Upper lobe of right lung (tissue), 1 donor: ENCODE measurements around the gene KRT27. TPM values are rescaled to one million over a fixed set of nuclear protein-coding genes. Genes with fewer than 3 reads are reported as not detected.

Experiments
- ATAC-seq: fragments of 200-7000 bp; cut with Tn5 transposase; one replicate; pipeline ENCODE4 v1.9.1; 2020; ENCODE audit warnings: mild to moderate bottlenecking, moderate library complexity
- DNase-seq: peaks from one replicate; pipeline ENCODE4 v3.0.0-alpha.2; 2020
- H3K27ac ChIP-seq: fragments of 200-600 bp; one replicate; pipeline ENCODE4 v1.8.0; 2022
- H3K27me3 ChIP-seq: fragments of 200-600 bp; one replicate; pipeline ENCODE4 v1.8.0; 2022; ENCODE audit warnings: mild to moderate bottlenecking
- H3K36me3 ChIP-seq: fragments of 200-600 bp; one replicate; pipeline ENCODE4 v1.8.0; 2022
- H3K4me1 ChIP-seq: fragments of 200-600 bp; one replicate; pipeline ENCODE4 v1.8.0; 2022
- H3K4me3 ChIP-seq: fragments of 200-600 bp; one replicate; pipeline ENCODE4 v1.8.0; 2022; ENCODE audit warnings: mild to moderate bottlenecking
- H3K9me3 ChIP-seq: fragments of 200-600 bp; one replicate; pipeline ENCODE4 v1.8.0; 2022
- intact Hi-C: fragments of 100-400 bp; cut with DNase I; formaldehyde crosslinking; loops from one replicate; pipeline ENCODE4 v1.11.0; 2022
- total RNA-seq: library from RNA; stranded (reverse); fragmentation: NEBNext Ultra II Directional; extraction: Animal tissue kit (Norgen Biotek cat#: 25700); gene quantifications from one replicate; pipeline ENCODE4 v1.2.1, GENCODE V29; 2021
- TF ChIP-seq, protein P1 (sequence below): fragments of 200-600 bp; IDR thresholded peaks from one replicate; pipeline ENCODE4 v1.8.0; 2022; ENCODE audit warnings: antibody characterized with exemption
- donor health status: DM: no; HTN: yes; CAD: no; lungs with severe emphysema.

The KRT27 gene
- total RNA-seq, 1 donor from 2014 or later = 0.55 TPM

DNA sequence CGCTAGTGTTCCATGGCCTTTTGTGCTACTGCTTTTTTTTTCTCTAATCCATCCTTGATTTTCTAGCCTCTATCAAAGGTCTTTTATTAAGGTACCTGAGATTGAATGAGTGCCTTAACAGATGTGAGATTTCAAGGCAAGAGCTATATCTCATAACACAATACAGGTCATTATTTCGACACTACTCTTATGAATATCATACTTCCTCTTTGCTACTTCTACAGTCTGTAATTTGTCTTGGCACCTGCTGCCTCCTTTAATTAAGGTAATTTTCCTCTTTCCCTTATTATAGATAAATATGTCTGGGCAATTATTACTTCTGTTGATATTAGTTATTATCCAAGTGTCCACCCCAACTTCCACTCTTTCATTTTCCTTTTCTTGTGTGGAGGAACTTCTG lies 12.1 kb upstream of the KRT27 start:
- Histone ChIP-seq H3K27me3 (peaks cover 19% of the 10 kb centered on the region), H3K4me3 (no peak overlapping the region), H3K9me3 (no peaks in the 10 kb centered on the region), H3K27ac (no peak overlapping the region), H3K36me3 (no peaks in the 10 kb centered on the region), H3K4me1 (no peaks in the 10 kb centered on the region)
- TF ChIP-seq, protein P1, sequence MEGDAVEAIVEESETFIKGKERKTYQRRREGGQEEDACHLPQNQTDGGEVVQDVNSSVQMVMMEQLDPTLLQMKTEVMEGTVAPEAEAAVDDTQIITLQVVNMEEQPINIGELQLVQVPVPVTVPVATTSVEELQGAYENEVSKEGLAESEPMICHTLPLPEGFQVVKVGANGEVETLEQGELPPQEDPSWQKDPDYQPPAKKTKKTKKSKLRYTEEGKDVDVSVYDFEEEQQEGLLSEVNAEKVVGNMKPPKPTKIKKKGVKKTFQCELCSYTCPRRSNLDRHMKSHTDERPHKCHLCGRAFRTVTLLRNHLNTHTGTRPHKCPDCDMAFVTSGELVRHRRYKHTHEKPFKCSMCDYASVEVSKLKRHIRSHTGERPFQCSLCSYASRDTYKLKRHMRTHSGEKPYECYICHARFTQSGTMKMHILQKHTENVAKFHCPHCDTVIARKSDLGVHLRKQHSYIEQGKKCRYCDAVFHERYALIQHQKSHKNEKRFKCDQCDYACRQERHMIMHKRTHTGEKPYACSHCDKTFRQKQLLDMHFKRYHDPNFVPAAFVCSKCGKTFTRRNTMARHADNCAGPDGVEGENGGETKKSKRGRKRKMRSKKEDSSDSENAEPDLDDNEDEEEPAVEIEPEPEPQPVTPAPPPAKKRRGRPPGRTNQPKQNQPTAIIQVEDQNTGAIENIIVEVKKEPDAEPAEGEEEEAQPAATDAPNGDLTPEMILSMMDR = no peak
- ATAC-seq = no peak
- intact Hi-C loops = no loop called here
- DNase-seq = no peak

DNA sequence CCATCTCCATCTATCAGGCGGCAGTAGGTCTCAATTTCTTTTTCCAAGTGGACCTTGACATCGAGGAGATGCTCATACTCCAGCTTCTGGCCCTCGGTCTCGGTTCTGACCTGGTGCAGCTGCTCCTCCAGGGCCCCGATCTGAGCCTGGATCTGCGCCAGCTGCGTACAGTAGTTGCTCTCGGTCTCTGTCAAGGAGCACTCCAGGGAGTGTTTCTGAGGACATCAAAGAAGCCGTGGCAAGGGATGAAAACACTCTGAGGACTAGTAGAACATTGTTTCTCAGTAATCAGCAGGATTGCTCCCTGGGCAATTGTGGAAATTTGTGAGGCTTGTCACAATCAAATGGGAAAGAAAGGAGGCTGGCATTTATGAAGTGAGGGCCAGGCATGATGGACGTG lies 11.5 kb upstream of the KRT27 start:
- TF ChIP-seq, protein P1 = no peak
- ATAC-seq (peak; percentile 47), DNase-seq (peak; percentile 74)
- intact Hi-C loops = no loop called here
- Histone ChIP-seq H3K27me3 (peaks cover 13% of the 10 kb centered on the region), H3K36me3 (no peaks in the 10 kb centered on the region), H3K9me3 (no peaks in the 10 kb centered on the region), H3K4me1 (no peaks in the 10 kb centered on the region), H3K4me3 (no peak overlapping the region), H3K27ac (no peak overlapping the region)

DNA sequence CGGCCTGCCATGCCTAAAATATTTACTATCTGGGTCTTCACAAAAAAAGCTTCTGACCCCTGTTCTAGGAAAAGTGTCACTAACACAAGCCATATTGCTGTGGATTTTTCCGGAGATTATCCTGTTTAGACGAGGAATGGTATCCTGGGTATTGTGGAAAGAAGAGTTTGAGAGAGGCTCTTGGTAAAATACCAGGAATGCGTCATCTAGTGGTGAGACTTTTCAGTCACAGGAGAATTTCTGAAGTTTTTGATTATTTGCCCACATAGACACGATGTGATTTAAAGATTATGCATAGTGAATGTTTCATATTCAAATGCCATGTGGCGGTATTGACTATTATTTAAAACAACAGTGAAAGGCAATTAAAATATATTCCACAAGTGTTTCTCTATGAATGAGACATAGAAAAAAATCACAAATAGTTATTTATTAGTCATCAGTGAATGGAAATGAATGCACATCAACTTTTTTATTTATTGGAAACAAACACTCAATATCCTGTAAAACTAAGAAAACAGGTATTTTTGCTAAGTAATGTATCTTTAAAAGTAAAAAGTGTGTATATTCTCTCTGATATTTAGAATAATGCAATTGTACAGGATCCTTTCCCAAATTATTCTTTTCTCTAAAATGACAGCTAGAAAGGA lies 9.6 kb upstream of the KRT27 start:
- H3K27ac ChIP-seq = no peak overlapping the region
- TF ChIP-seq, protein P1 = peak; percentile 75
- no peaks in the 10 kb centered on the region for H3K36me3 ChIP-seq
- DNase-seq = no peak
- H3K9me3 ChIP-seq = no peaks in the 10 kb centered on the region
- no peak overlapping the region for H3K4me3 ChIP-seq
- peak; percentile 45 for ATAC-seq
- H3K4me1 ChIP-seq = no peaks in the 10 kb centered on the region
- H3K27me3 ChIP-seq = peaks cover 1% of the 10 kb centered on the region
- intact Hi-C loops = no loop called here

DNA sequence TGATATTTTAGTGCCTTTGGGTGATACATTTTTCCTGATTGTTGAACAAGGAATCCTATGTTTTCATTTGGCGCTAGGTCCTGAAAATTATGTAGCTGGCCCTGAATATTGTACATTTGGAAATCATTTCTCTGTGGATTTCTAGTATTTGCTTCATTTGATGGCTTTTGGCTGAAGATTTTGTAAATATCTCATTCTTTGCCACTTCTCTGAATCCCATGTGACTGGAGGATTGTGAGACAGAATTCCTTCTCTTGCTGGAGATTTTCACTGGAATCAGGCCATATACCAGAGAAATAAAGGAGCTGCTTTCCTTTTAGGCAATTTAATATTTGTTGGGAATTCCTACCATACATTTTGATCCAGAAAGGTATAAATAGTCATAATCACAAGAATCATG lies 8.8 kb upstream of the KRT27 start:
- Histone ChIP-seq H3K27ac (no peak overlapping the region), H3K9me3 (no peaks in the 10 kb centered on the region), H3K36me3 (no peaks in the 10 kb centered on the region), H3K4me3 (no peak overlapping the region), H3K27me3 (no peaks in the 10 kb centered on the region), H3K4me1 (no peaks in the 10 kb centered on the region)
- TF ChIP-seq, protein P1 = no peak
- ATAC-seq (no peak), DNase-seq (no peak)
- intact Hi-C loops = no loop called here

DNA sequence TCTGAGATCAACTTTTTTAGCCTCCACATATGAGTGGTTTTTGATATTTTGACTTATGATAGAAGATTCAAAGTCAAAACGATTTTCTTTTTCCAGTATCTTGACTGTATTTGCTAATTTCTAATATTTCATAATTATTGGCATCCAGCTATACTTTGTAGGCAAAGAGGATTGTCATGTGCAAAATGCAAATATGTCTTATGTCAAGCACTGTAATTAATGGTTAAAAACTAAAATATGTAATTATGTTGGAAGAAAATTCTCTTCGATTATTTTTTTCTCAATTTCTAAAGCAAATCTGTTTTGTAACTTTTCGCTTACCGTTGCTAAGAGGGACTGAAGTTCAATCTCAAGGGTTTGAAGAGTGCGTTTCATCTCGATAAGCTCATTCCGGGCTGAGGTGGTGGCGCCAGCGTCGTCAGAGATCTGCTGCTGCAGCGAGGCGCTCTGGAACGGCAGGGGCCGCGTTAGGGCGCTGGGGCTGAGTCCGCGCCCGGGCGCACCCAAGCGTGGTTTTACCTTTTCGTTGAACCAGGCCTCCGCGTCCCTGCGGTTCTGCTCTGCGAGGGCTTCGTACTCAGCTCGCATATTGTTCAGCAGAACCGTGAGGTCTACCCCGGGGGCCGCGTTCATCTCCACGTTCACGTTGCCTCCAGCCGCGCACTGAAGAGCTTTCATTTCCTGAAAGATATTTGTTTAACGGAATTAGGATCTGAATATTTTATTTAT lies 3.0 kb downstream of the KRT27 start:
- Histone ChIP-seq H3K4me1 (no peaks in the 10 kb centered on the region), H3K36me3 (no peaks in the 10 kb centered on the region), H3K27me3 (peaks cover 11% of the 10 kb centered on the region), H3K4me3 (peak overlapping the region; percentile 36), H3K27ac (peak overlapping the region; percentile 34), H3K9me3 (no peaks in the 10 kb centered on the region)
- intact Hi-C loops = no loop called here
- DNase-seq = peak; percentile 84
- peak; percentile 95 for ATAC-seq
- TF ChIP-seq, protein P1 = no peak
